Amniotic stem cell (primary cell): ENCODE data around the gene DCTD.

Experiments used
- DNase-seq: peaks from one replicate; lab custom pipeline; 2025; lab: John Stamatoyannopoulos, UW

Gene DCTD

GRCh38 chr4:182917182-182918043 lies at the start of gene DCTD:
Gene DCTD, minus strand, starts transcription at chr4:182917386. Its CDS starts 1,818 bp downstream, at chr4:182915568.
- peak; percentile 33 for DNase-seq

- DNase-seq = no peak
Observed at GRCh38 chr4:182960746-182961145, 43.6 kb upstream of the DCTD start.

- no peak for DNase-seq
Observed at GRCh38 chr4:182960228-182960627, 43.0 kb upstream of the DCTD start.

- DNase-seq = no peak
Observed at GRCh38 chr4:182955411-182955810, 38.2 kb upstream of the DCTD start.

- no peak for DNase-seq
Observed at GRCh38 chr4:182944484-182945213, 27.5 kb upstream of the DCTD start.

- no peak for DNase-seq
Observed at GRCh38 chr4:182939680-182940079, 22.5 kb upstream of the DCTD start.

GRCh38 chr4:182938205-182938645 lies 21.0 kb upstream of the DCTD start:
- no peak for DNase-seq

- DNase-seq = no peak
Observed at GRCh38 chr4:182937268-182938204, 20.4 kb upstream of the DCTD start.

GRCh38 chr4:182932651-182933050 lies 15.5 kb upstream of the DCTD start:
- no peak for DNase-seq

GRCh38 chr4:182931691-182932345 lies 14.6 kb upstream of the DCTD start:
- no peak for DNase-seq

GRCh38 chr4:182930889-182931288 lies 13.7 kb upstream of the DCTD start:
- DNase-seq = no peak

- peak; percentile 75 for DNase-seq
Observed at GRCh38 chr4:182929296-182929695, 12.1 kb upstream of the DCTD start.

GRCh38 chr4:182928061-182928460 lies 10.9 kb upstream of the DCTD start:
- no peak for DNase-seq

- DNase-seq = no peak
Observed at GRCh38 chr4:182927505-182927904, 10.3 kb upstream of the DCTD start.

- DNase-seq = no peak
Observed at GRCh38 chr4:182925855-182926254, 8.7 kb upstream of the DCTD start.

GRCh38 chr4:182925298-182925757 lies 8.1 kb upstream of the DCTD start:
- DNase-seq = peak; percentile 40

- no peak for DNase-seq
Observed at GRCh38 chr4:182924497-182924896, 7.3 kb upstream of the DCTD start.

- DNase-seq = no peak
Observed at GRCh38 chr4:182923796-182924340, 6.7 kb upstream of the DCTD start.

- DNase-seq = no peak
Observed at GRCh38 chr4:182923366-182923765, 6.2 kb upstream of the DCTD start.

GRCh38 chr4:182922501-182923284 lies 5.5 kb upstream of the DCTD start:
- no peak for DNase-seq
